NCI-H345 (cell line): Measurements from ENCODE around the gene BIVM.
"Not testable (repeated sequence)": the region's sequence is repeated elsewhere in the genome, so short reads cannot be mapped to it uniquely, and the experiment has no call there.

Experiments used
- DNase-seq: peaks from one replicate; lab custom pipeline; 2025; lab: John Stamatoyannopoulos, UW

The BIVM gene

DNA sequence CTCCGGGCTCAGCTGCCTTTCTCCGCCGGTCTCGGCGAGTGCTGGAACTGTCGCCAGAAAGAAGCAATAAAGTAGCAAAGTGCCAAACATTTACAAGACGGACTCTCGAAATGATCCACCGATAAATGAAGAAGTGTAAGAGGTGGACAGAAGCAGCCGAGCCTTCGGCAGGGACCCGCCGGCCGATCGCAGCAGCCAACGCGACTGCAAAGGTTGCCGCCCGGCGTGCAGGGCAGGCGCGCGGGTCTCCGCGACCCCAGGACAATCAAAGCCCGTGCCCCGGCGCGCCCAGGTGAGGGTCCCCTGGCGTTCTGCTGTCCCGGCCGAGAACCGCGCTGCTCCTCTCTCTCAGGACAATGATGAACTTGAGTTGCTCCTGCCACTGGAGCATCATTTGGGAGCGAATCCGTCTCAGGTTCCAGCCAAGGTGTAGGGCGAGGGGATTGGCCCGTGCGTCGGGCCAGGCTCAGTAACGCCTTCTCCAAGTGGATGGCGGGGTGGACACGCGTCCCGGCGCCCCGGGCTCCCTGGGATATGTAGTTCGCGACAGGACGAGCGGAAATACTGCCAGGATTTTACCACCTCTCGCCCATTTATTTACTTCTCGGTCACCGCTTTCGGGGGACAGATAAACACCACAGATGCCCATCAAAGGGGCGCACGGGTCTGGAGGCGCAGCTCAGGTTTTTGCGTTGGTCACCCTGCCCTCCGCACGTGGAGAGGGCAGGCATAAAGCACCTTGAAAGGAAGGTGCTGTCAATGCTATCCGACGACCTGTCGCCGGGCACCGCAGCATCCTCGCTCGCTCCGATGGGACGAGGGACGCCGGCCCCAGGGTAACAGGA lies at the start of gene BIVM, which contains the start of gene POGLUT2:
TSS of gene BIVM (plus strand) at position 539 of the 845 bp plus-strand sequence. CDS start 8,149 bp downstream, outside the sequence.
TSS of gene POGLUT2 (minus strand) at position 396 of the 845 bp plus-strand sequence. CDS start at position 90, 306 bp downstream.
- peak; percentile 94 for DNase-seq

GRCh38 chr13:102751886-102752285 lies 47.0 kb upstream of the BIVM start:
- no peak for DNase-seq

- DNase-seq, result no peak
These were observed 41.9 kb upstream of the BIVM start for GRCh38 chr13:102757006-102757405.

GRCh38 chr13:102758842-102759241 lies 40.1 kb upstream of the BIVM start:
- DNase-seq, result no peak

- DNase-seq, result no peak
These were observed 37.8 kb upstream of the BIVM start for GRCh38 chr13:102761071-102761470.

DNA sequence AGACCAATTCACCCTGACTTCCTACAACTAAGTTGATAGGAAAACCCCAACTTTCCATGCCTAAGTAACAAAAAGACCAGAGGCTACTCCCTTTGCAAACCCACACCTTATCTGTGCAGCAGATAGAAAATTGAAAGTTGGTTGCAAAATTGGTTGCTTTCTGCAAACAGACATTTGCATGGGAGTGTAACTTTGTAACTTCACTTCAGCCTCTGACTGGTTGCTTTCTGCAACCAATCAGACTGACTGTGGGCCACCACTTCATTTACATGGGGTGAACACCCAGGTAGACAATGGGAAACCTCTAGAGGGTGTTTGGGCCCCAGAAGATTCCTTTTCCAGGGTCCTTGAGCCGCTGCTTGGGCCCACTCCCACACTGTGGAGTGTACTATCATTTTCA lies 35.2 kb upstream of the BIVM start:
- no peak for DNase-seq

GRCh38 chr13:102768909-102769308 lies 30.0 kb upstream of the BIVM start:
- no peak for DNase-seq

- DNase-seq, result no peak
These were observed 29.2 kb upstream of the BIVM start for GRCh38 chr13:102769679-102770078.

DNA sequence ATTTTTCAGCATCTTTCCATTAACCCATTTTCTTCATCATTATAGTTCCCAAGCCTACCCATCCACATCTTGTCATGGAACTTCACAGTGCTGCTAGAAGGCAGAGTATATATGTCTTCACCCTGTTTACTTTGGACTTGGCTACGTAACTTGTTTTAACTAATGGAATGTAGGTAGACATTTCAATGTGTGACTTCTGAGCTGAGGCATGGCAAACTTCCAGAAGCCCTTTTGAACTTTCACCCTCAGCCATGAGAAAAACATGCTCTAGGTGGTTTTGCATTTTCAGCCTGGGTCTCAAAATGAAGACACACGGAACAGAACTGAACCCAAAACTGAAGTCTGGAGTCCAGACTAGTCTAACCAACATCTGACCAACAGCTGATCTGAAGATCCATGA lies 28.5 kb upstream of the BIVM start:
- DNase-seq, result no peak

GRCh38 chr13:102771298-102772041 lies 27.4 kb upstream of the BIVM start:
- DNase-seq, result no peak

DNA sequence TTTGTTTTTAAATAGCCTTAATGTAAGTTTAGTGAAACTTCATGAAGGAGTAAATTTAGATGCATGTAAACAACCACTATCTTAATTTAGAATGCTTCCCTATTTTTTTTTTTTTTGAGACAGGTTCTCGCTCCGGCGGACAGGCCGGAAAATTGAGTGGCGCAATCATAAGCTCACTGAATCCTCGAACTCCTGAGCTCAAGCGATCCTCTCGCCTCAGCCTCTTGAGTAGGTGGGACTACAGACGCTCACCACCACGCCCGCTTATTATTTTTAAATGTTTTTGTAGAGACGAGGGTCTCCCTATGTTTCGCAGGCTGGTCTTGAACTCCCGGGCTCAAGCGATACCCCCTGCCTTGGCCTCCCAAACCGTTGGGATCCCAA lies 26.9 kb upstream of the BIVM start:
- no peak for DNase-seq

DNA sequence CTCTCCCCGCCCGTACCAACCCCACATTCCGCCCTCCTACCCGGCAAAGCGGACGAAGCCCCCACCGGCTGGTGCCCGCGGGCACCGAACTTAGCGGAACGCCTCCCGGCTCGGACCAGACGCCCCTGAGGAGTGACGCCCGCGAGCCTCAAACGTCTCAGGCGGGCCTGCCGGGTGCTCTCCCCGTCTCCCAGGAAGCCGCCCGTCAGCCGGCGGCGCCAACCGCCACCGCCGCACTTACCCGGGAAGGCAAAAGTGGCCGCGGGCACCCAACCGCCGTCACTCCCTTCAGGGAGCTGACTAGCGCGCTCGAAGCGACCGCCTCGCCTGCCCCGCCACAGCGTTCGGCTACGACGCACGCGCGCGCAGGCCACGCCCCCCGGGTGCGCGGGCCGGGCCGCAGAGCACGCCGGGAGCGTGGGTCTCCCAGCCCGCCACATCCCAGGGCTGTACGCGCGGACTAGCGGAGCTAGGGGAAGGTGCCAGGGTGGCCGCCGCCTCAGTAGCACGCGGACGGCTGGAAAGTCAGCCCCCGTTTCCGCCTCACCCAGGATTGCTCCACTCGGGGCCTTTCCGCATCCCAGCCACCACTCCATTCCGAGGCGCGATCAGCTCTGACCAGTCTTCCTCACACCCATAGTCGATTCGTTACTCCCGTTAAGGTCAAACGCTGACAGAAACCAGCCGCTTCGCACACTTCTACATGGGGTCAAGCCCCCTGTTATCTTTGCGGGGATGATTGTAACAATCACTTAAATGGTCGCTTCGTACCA lies 25.3 kb upstream of the BIVM start, which contains the start of gene TEX30:
TSS of gene TEX30 (minus strand) at position 346 of the 773 bp plus-strand sequence. CDS start 3,760 bp downstream, outside the sequence.
- DNase-seq, result peak; percentile 92

GRCh38 chr13:102774214-102774568 lies 24.7 kb upstream of the BIVM start:
- DNase-seq, result no peak

- no peak for DNase-seq
These were observed 24.1 kb upstream of the BIVM start for GRCh38 chr13:102774591-102775520.

GRCh38 chr13:102776271-102776670 lies 22.6 kb upstream of the BIVM start:
- no peak for DNase-seq

DNA sequence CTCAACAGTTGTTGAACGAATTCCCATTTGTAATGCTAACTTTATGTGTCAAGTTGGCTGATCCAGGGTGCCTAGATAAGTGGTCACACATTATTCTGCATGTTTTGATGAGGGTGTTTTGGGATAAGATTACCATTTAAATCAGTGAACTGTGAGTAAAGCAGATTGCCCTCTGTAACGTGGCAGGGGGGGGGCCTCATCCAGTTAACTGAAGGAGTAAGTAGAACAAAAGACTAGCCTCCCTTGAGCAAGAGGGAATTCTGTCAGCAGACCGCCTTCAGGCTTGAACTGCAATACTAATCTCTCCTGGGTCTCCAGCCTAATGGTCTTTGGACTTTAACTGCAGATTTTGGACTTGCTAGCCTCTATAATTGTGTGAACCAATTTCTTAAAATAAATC lies 21.2 kb upstream of the BIVM start:
- DNase-seq, result no peak

DNA sequence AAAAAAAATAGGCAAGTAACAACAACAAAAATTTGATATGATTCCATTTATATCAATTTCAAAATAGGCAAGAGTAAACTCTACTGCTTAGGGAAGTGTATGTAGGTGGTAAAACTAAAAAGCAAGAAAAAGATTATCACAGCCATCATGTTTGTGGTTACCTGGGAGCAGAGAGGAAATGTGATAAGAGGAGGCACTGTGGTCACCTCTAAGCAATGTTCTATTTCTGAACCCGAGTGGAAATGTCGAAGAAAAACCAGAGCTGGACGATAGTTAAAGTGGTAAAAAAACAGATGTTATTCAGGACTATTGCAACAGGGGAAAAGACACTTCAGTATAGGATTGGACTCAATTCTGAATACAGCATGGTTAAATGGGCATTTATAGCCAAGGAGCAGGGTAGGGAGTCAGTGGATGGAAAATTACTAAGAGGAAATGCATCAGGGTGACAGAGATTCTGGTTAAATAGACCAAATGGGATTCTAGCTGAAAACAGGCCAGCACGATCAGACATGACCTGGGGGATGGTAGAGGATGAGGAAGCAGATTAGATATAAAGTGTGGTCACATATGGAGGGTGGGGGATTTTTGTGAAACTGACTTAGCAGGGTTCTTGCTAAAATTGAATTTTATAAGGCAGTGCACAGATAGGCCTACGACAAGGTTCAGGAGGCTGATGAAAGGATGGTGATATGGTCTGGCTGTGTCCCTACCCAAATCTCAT lies 19.3 kb upstream of the BIVM start:
- no peak for DNase-seq

GRCh38 chr13:102780656-102781055 lies 18.3 kb upstream of the BIVM start:
- DNase-seq, result not testable (repeated sequence)

- no peak for DNase-seq
These were observed 17.3 kb upstream of the BIVM start for GRCh38 chr13:102781591-102781990.

- DNase-seq, result no peak
These were observed 14.4 kb upstream of the BIVM start for GRCh38 chr13:102784483-102784882.
